ENCODE data around the gene MAN2B2.
"Not testable (repeated sequence)": the region's sequence is repeated elsewhere in the genome, so short reads cannot be mapped to it uniquely, and the experiment has no call there.

The MAN2B2 gene

DNA sequence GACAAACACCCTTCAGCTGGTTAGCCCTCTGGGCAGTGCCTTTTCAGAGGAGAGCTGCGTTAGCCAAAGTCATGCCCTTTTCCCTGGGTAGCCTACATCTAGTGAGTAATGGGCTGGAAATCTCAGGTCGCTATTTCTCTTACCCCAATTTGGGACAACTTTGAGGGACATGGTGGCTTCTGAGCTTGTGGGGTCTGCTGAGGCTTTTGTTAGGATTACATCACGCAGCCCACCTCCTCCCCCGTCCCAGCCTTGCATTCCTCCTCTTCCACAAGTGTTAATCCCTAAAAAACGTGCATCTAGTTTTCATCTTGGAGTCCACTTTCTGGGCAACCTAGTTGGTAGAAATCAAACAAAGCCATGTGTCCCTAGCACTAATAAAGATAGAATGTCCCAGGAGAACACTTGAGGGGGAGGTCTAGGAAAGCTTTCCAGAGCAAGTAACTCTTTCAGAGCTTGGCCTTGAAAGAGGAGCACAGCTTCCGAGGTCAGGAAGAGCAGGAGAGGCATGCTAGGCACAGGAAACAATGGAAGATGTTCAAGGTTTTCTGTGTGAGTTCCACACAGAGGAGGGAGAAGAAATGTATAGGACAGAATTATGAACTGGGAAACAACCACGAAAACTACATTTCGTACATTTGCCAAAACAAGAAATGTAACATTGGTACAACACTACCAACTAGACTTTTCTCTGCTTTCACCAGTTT, 68.3 kb downstream of the MAN2B2 start:
- no peak for DNase-seq (ENCODE audit: low read depth)

DNA sequence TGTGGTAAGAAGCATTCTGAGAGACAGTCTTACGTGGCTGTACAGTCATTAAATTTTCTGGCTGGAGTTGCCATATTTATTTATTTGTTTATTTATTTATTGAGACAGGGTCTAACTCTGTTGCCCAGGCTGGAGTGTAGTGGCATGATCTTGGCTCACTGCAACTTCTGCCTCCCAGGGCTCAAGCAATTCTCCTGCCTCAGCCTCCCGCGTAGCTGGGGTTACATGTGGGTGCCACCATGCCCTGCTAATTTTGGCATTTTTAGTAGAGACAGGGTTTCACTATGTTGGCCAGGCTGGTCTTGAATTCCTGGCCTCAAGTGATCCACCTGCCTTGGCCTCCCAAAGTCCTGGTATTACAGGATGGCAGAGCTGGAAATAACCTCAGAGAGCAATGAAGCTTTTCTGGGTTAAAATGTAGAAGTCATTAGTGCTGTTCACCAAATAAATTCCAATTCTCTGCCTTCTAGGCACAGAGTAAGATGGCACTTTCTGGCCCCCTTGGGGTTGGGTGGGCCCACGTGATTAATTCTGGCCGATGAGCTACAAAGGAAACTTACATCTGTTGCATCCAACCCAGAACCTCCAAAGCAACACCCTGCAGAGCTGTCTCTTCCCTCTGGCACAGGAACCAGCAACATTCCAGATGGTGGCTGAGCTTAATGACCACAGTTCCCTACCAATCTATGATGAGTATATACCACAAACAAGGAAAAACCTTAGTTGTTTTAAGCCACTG, 70.0 kb downstream of the MAN2B2 start:
- no peak for DNase-seq (ENCODE audit: low read depth)

DNA sequence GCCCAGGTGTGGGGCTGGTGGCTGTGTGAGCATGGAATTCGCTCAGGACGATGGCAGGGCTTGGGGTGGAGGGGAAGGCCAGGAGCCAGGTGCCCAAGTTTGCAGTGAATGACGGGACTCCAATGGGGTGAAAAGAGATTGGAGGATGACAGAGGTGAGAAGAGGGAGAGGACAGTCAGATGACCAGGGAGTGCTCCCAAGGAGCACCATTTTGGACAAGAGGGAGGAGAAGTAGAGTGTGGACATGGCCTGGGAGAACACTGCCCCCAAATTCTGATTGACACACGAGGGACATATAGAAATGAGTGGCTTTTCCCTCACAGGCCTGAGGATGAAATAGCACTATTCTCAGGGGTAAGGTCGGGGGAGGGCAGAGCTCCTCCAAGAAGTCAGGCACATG, 72.2 kb downstream of the MAN2B2 start:
- no peak for DNase-seq (ENCODE audit: low read depth)

DNA sequence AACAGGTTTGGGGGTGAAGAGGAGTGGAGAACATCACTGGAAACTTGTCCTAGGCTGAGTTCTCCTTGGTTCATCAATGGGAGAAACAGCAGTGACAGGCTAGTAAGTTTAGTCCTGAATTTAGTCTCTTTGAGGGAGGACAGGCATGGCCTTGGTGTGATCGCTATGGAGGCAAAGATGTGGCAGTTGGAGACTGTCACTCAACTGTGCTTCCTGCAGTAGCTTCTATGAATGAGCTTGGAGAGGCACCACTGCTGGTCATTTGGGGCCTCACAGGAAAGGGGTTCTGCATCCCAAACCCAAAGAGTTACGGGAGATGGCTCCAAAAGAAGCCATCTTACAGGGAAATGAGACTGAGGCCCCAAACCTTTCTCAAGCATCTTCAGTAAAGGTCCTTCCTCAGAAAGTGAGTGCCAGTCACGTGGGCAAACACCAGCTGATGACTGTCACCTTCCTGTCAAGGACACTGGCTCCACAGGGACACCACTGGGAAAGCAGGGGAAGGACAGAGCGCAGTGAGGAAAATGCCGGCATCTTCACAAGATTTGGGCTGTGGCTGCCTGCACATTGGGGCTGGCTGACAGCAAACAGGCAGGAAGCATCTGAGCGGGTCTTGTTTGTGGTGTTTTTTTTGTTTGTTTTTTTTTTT, 72.7 kb downstream of the MAN2B2 start:
- no peak for DNase-seq (ENCODE audit: low read depth)

DNA sequence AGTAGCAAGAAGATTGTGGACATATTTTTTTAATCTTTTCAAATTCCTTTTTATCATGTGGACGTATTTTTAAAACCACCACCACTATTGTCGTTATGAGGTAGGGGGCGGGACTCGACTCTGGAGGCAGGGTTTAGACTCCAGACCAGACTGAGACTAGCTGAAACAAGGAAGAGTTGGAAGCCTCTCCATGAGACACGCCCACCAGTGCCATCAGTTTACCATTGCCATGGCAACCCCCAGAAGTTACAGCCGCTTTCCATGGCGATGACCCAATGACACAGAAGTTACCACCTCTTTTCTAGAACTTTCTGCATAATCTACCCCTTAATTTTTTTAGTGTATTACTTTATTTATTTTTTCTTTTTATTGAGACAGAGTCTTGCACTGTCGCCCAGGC, 74.2 kb downstream of the MAN2B2 start:
- no peak for DNase-seq (ENCODE audit: low read depth)

DNA sequence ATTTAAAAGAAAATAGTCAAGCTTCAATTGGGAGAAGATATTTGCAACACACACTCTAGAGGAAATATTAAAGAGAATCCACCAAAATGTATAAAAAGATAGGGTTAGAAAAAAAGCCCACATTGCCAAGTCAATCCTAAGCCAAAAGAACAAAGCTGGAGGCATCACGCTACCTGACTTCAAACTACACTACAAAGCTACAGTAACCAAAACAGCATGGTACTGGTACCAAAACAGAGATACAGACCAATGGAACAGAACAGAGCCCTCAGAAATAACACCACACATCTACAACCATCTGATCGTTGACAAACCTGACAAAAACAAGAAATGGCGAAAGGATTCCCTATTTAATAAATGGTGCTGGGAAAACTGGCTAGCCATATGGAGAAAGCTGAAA, 79.2 kb downstream of the MAN2B2 start:
- not testable (repeated sequence) for DNase-seq (ENCODE audit: low read depth)

DNA sequence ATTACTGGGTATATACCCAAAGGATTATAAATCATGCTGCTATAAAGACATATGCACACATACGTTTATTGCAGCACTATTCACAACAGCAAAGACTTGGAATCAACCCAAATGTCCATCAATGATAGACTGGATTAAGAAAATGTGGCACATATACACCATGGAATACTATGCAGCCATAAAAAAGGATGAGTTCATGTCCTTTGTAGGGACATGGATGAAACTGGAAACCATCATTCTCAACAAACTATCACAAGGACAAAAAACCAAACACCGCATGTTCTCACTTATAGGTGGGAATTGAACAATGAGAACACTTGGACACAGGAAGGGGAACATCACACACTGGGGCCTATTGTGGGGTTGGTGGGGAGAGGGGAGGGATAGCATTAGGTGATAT, 80.3 kb downstream of the MAN2B2 start:
- not testable (repeated sequence) for DNase-seq (ENCODE audit: low read depth)

DNA sequence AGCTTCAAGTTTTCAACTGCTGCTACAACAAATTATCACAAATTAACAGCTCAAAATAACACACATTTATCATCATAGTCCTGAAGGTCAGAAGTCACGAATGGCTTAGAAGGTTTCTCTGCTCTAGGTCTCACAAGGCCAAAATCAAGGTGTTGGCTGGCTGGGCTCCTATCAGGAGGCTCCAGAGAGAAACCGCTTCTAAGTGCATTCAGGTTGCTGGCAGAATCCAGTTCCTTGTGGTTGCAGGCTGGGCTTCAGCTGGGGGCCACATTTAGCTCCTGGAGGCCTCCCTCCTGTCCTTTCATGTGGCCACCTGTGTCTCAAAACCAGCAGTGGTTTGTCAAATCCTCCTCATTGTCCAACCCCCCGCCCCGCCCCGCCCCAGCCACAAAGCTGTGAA, 80.9 kb downstream of the MAN2B2 start:
- DNase-seq (ENCODE audit: low read depth), result no peak

DNA sequence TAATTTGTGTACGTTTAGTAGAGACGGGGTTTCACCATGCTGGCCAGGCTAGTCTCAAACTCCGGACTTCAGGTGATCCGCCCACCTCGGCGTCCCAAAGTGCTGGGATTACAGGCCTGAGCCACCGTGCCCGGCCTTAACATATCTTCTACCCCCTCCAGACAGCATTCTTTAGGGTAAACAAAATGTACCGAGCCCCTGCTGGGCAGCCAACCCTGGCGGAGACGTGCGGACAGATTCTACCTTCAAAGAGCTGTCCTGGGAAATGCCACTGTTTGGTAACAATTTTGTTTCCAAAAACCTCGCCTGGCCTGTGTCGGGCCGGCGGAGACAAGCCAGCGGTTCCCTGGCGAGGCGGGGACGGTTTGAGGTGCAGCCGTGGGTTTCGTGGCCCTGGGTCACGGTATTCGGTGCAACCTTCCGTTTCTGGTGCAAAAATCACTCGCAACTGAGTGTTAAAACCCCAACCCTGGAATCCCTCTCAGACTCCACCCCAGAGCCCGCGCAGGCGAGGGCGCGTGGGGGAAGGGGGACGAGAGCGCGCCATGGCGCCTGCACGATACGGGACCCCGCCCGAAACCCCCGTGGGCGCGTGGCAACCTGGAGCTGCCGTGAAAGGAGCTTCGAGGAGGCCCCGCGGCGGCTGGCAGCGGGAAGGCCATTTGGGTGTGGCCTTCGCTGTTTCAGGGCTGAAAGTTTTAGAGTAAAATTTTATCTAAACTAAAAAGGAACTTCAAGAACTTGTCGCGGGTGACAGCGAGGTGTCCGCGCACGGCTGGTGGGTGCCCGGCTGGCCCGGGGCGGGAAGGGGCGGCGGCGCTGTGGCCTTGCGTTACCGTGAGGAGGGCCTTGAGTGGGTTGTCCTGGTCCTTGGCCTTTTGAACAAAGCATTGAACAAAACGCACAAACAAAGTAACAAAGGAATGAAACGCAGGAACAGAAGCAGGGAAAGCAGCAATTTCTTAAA, 82.5 kb downstream of the MAN2B2 start:
- DNase-seq (ENCODE audit: low read depth), result no peak

DNA sequence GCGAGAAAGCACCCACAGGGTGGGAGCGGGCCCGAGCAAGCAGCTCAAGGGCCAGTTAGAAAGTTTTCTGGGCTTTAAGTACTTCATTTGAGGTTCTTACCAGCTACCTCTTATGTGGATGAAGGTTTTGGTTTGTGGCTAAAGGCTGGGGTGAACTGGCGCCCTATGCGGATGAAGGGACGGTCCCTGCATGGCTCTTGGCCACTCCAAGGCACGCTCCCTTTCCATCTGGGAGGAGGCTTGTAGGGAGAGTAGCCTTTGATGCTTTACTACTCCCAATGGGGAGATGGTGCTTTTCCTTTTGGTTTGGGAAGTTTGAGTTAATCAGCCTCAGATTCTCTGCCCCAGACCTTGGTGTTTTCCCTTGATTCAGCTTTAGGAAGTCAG, 83.2 kb downstream of the MAN2B2 start:
- no peak for DNase-seq (ENCODE audit: low read depth)

DNA sequence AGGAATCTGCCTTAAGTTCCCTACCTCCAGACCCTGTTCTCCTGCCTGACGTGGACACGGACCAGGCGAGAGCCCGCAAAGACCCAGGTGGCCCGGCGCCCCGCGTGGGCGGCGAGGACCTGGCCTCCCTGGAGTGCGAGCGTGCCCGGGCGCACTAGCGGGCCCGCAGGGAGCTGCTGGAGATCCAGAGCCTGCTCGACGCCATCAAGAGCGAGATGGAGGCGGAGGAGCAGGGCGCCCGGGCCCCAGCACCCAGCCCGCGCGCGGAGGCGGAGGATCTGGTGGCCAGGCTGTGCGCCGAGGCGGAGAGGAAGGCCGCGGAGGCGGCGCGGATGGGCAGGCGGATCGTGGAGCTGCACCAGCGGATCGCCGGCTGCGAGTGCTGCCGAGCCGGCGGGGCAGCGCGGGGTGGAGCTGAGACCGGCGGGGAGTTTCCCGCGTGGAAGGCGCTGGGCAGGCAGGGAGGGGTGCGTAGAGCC, 83.6 kb downstream of the MAN2B2 start:
- DNase-seq (ENCODE audit: low read depth), result no peak

DNA sequence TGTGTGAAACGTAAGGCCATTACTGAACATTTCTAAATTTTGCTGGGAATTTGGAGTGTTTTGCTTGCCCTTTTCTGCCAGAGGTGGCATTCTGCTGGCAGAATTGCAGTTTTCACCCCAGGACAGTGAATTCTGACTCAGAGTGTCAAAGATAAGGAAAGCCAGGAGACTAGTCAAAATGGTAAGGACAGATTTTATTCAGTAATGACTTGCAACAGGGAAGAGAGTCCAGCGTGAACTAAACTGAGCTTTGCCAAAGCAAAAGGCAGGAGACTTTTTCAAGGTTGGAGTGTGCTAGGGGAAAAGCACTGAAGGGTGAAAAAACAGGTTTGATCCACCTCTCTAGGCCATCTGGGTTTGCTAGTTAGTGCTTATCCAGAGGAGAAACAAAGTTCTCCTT, 84.9 kb downstream of the MAN2B2 start:
- DNase-seq (ENCODE audit: low read depth), result no peak

DNA sequence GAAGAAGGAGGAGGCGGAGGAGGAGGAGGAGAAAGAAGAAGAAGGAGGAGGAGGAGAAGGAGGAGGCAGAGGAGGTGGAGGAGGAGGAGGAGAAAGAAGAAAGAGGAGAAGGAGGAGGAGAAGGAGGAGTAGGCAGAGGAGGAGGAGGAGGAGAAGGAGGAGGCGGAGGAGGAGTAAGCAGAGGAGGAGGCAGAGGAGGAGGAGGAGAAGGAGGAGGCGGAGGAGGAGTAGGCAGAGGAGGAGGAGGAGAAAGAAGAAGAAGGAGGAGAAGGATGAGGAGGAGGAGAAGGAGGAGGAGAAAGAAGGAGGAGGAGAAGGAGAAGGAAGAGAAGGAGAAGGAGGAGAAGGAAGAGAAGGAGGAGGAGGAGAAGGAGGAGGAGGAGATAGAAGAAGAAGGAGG, 85.4 kb downstream of the MAN2B2 start:
- DNase-seq (ENCODE audit: low read depth), result no peak

DNA sequence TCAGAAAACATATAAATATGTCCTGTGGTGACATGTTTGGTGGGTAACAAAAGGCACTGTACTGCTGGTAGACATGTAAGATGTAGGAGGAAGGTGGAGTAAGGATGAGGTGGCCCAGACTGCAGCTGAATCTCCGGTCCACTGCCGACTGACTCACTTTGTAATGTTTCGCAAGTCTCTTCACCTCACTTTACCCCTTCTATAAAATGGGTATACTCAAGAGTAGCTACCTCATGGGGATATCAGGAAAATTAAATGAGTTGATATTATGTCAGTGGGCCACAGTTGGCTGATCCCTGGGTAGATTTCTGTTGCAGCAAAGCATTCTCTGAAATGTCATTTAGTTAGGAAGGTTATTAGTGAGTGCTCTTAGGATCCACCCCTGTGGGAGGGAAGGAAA, 87.6 kb downstream of the MAN2B2 start:
- DNase-seq (ENCODE audit: low read depth), result no peak

DNA sequence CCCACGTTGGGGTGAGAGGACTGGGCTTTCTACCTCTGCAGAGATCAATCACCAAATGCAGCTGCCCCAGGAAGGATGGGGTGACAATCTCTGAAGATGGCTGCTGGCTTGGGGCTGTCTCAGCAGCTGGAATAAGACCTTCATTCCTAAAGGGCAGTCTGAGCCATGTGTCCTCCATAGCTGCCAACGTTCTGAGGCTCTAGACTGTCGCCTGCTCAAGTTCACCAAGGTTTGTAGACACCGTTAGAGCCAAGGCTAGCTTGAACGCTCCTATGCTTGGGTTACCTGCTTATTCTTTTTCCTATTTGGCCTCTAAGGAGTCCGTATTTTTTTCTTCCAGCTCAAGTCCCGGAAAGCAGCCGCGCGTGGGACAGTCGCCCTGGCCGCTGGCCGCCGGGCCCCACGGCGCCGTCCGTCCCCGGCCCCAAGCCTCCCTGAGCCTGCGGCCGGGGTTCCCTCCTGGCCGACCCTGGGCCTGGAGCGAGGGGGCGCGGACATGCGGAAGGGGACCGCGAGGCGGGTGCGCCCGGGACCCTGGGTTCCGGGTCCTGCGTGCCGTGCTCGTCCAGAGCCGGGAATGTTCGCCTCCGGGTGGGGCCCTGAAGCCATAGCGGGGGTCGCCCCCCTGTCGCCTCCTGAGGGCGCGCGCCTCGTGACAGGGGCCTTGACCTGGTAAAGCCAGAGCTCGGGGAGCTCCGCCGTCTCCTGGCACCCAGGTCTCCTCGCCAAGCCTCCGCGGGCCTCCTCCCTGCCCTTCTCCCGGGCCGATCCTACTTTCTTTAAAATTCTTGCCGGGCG, 88.8 kb downstream of the MAN2B2 start:
- DNase-seq (ENCODE audit: low read depth), result no peak

DNA sequence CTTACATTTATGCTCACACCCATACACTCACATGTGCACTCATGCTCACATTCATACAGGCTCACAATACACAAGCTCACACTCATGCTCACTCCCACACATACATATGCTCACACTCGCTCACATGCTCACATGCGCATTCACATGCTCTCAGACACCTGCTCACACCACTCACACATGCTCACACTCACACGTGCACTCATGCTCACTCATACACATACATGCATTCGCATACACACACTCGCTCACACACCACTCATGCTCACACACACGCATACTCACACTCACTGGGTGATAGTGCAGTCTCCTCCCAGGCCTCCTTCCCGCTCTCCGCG, 90.3 kb downstream of the MAN2B2 start:
- DNase-seq (ENCODE audit: low read depth), result no peak

DNA sequence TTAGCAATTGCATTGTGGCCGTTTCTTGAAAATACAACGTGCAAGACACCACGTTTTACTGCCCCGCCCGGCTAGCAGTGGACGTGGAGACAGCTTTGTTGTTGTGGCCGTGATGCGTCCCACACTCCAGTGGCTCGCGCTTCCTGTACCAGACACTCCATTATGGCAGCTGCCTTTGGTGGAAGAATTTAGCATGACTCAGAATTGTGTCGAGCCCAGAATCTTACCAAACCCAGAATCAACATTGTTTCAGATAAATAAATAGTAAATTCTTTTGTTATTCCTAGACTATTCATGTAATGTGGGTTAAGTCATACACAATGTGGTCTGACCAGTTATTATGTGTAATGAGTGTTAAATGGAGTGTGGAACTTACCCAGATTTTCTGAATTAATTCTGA, 93.4 kb downstream of the MAN2B2 start:
- no peak for DNase-seq (ENCODE audit: low read depth)

DNA sequence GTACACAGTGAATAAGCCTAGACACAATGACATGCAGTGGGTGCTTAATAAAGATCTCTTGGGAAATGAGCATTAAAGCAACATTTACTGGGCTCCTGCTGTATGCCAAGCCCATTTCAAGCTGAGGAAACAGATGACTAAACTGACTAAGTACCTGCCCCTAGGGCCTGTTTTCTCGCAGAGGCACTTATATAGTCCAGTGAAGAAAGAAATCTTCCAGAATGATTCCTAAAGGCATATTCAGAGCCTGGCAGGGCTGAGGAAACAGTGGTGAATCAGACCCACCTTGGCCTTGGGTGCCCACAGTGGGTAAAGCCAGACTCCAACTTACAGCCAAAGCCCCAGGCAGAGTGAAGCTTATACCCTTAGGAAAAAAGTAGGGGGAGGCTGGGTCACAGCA, 96.7 kb downstream of the MAN2B2 start:
- no peak for DNase-seq (ENCODE audit: low read depth)

DNA sequence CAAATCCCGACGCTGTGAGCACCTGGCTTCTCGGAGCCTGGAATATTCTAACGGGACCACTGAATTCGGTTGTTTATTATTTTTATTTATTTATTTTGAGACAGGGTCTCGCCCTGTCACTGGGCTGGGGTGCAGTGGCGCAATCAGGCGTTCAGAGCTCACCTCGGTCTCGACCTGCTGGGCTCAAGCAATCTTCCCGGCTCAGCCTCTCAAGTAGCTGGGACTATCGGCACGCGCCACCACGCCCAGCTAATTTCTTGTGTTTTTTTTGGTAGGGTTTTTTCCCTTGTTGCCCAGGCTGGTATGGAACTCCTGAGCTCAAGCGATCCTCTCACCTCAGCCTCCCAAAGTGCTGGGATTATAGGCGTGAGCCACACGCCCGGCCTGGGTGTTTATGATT, 97.1 kb downstream of the MAN2B2 start:
- no peak for DNase-seq (ENCODE audit: low read depth)

DNA sequence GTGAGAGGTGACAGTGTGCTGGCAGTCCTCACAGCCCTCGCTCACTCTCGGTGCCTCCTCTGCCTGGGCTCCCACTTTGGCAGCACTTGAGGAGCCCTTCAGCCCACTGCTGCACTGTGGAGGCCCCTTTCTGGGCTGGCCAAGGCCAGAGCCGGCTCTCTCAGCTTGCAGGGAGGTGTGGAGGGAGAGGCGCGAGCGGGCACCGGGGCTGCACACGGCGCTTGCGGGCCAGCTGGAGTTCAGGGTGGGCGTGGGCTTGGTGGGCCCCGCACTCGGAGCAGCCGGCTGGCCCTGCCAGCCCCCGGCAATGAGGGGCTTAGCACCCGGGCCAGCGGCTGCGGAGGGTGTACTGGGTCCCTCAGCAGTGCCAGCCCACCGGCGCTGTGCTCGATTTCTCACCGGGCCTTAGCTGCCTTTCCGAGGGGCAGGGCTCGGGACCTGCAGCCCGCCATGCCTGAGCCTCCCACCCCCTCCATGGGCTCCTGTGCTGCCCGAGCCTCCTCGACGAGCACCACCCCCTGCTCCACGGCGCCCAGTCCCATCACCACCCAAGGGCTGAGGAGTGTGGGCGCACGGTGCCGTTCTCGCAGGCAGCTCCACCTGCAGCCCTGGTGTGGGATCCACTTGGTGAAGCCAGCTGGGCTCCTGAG, 97.7 kb downstream of the MAN2B2 start:
- not testable (repeated sequence) for DNase-seq (ENCODE audit: low read depth)
